Activated CD4-positive, alpha-beta T cell treated with anti-CD3 and anti-CD28 coated beads for 24 hours (primary cell): Measurements from ENCODE around the gene SUGP2.

ENCODE experiments used
- DNase-seq, 2 donors: peaks; one replicate each; pipeline ENCODE4 v3.0.0-alpha.2; 2020; ENCODE audit warnings: low read depth in 2 of 2

SUGP2 gene

GRCh38 chr19:18991468-18991867 lies 41.8 kb downstream of the SUGP2 start:
- DNase-seq: no peak

DNA sequence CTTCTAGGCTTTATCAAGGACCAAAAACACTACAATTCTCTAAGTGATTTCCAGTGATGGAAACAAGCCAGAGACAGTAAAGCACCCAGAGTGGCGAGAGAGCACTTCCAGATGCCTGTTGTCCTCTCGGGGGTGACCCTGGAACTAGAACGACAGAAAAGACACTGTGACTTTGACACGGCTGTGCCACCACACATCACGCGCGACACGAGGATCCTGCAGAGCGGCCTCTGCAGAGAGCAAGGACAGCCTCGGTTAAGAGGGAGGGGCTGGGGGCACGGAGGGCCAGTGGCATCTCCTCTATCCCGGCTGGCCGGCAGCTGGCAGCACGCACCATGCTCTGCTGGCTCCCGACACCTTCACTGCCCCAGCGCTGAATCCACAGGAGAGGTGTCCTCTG lies 42.3 kb downstream of the SUGP2 start:
- no peak for DNase-seq

- DNase-seq: no peak
Measured at GRCh38 chr19:18990128-18990708, 43.1 kb downstream of the SUGP2 start.

GRCh38 chr19:18989316-18989715 lies 44.0 kb downstream of the SUGP2 start:
- no peak for DNase-seq

- DNase-seq: no peak
Measured at GRCh38 chr19:18987456-18987855, 45.9 kb downstream of the SUGP2 start.

- DNase-seq: no peak
Measured at GRCh38 chr19:18985257-18985656, 48.1 kb downstream of the SUGP2 start.

- DNase-seq: no peak
Measured at GRCh38 chr19:18984251-18984650, 49.1 kb downstream of the SUGP2 start.

DNA sequence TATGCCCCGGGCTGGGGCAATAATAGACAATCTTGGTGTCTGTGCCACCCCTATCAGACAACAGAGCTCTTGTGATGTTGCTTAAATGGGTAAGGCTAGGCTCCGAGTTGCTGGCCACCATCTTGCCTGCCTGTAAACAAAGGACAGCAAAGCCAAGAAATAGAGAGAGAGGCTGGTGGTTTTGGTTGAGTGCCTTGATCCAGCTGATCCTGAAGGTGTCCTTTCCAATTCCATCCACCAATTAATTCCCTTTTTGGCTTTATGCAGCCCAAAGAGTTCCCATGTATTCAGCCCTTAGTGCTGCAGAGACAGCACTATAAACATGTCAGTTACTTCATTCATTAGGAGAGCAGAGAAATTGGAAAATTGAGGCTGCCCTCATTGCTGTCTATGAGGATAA lies 50.6 kb downstream of the SUGP2 start:
- no peak for DNase-seq

- DNase-seq: no peak
Measured at GRCh38 chr19:18980432-18981020, 52.8 kb downstream of the SUGP2 start.

DNA sequence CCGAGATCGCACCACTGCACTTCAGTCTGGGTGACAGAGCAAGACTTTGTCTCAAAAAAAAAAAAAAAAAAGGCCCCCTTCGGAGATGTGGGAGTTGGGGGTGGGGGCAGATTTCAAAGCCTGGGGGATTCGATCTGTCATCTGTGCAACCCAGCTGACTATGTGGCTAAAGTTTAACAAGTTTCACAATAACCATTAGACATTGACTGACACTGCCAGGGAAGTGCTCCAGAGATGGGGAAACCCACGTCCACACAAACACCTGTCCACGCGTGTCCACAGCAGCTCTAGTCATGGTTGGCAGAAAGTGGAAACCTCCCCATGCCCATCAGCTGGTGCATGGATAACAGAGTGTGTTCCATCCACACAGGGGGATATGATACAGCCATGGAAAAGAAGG lies 54.7 kb downstream of the SUGP2 start:
- DNase-seq: no peak

GRCh38 chr19:18975869-18976268 lies 57.4 kb downstream of the SUGP2 start:
- no peak for DNase-seq

DNA sequence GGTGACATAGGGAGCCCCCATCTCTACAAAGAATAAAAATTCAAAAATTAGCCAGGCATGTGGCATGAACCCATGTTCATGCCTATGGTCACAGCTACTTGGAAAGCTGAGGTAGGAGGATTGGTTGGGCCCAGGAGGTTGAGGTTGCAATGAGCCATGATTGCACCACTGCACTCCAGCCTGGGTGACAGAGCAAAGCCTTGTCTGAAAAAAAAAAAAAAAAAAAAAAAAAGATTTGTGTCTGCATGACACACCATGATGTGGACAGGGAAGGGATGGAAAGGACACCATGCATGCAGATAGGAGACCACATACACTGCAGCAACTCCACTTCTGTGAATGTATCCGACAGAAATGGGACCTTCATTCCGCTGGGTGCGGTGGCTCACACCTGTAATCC lies 58.3 kb downstream of the SUGP2 start:
- DNase-seq: no peak

DNA sequence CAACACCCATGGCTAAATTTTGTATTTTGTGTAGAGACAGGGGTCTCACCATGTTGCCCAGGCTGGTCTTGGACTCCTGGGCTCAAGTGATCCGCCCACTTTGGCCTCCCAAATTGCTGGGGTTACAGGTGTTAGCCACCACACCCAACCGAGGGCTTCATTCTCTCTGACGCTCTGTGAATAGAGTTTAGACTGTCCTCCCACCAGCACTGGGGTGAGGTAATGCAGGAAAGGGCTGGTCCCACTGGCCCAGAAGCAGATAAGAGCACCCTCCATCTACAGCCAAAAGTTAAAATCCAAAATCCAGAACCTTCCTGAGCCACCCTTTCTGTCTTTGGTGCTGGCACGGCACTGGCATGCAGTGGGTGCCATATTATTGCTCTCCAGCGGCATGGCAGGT lies 60.5 kb downstream of the SUGP2 start:
- DNase-seq: no peak

- DNase-seq: no peak
Measured at GRCh38 chr19:18972301-18972811, 61.0 kb downstream of the SUGP2 start.

DNA sequence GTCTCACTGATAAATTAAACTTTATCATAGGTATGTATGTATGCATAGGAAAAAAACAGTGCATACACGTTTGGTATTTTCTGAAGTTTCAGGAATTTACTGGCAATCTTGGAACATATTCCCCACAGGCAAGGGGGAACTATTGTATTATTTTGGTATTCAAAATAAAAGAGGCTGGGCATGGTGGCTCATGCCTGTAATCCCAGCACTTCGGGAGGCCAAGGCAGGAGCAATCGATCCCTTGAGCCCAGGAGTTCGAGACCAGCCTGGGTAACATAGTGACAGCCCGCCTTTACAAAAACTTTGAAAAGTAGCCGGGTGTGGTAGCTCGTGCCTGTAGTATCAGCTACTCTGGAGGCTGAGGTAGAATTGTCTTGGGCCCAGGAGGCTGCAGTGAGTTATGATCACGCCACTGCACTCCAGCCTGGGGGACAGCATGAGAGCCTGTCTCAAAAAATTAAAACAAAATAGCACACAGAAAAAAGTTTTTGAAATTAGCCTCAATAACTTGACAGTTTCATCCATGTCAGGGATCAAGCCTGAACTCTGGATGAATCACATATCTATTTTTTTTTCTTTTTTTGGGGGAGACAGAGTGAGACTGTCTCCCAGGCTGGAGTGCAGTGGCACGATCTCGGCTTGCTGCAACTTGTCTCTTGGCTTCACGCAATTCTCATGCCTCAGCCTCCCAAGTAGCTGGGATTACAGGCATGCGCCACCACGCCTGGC lies 63.2 kb downstream of the SUGP2 start:
- DNase-seq: no peak

DNA sequence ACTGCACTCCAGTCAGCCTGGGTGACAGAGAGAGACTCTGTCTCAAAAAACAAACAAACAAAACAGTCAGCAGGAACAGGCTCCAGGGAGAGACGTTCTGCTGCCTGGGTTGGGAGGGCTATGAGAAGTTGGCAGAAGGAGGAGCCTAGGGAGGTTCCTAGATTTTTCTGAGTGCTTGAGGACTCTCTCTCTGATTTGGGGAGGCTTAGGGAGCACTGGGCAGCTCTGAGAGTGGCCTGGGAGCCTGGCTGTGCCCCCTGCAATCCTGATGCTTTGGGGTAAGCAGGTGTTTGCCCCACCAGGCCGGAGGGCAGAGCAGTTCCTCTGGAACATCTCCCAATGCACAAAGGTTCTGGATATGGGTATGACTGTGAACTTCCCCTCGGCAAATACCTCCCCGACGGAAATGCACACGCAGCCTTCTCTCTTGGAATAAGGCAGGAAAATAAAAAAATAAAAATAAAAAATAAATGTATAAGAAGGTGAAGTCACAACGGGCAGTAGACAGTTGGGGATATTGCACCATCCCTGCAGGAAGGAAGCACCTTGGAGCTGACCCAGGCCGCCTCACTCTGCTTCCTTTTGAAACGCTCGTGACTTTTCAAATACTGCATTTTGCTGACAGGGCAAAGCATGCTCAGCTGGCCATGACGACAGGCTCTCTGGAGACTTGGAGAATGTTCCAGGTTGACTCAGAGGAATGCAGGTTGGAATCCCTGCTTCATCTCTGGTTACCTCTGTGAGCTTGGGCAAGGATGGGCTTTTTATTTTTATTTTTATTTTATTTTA lies 65.8 kb downstream of the SUGP2 start:
- DNase-seq: no peak

DNA sequence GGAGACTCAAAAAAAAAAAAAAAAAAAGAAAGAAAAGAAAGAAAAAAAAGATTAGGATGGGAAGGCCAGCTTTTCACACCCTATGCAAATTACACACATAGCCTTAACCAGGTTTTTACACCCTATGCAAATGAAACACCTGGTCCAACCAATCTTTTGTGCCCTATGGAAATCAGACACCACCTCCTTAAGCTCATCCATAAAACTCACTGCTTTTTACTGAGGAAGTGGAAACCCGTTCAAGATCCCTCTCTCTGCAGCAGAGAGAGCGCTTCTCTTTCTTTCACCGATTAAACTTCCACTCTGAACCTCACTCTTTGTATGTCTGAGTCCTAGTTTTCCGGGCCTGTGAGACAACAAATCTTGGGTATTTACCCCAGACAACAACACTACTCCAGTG lies 67.0 kb downstream of the SUGP2 start:
- no peak for DNase-seq

DNA sequence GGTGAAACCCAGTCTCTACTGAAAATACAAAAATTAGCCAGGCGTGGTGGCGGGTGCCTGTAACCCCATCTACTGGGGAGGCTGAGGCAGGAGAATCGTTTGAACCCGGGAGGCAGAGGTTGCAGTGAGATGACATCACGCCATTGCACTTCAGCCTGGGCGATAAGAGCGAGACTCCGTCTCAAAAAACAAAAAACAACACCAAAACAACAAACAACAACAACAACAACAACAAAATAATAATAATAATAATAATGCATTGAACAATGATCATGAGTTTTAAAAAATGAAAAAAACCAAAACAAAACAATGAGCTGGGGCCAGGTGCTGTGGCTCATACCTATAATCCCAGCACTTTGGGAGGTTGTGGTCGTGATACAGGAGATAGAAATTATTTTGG lies 69.2 kb downstream of the SUGP2 start:
- no peak for DNase-seq

GRCh38 chr19:18961767-18962620 lies 71.3 kb downstream of the SUGP2 start:
- no peak for DNase-seq

- DNase-seq: no peak
Measured at GRCh38 chr19:18960370-18960769, 72.9 kb downstream of the SUGP2 start.

GRCh38 chr19:18955042-18955441 lies 78.3 kb downstream of the SUGP2 start:
- DNase-seq: no peak
